Measurements from ENCODE around the gene ZNF37A.
"Not testable (repeated sequence)": the region's sequence is repeated elsewhere in the genome, so short reads cannot be mapped to it uniquely, and the experiment has no call there.

ZNF37A gene

GRCh38 chr10:38146579-38147333, 52.6 kb downstream of the ZNF37A start:
- Histone ChIP-seq H3K9me3 (ENCODE audit: control insufficient read depth, low read length) (no peaks in the 10 kb centered on the region), H3K27me3 (ENCODE audit: control insufficient read depth, insufficient read depth, low read length) (no peaks in the 10 kb centered on the region), H2AFZ (no peak overlapping the region), H3K4me1 (no peaks in the 10 kb centered on the region), H3K27ac (no peak overlapping the region), H3K9ac (no peak overlapping the region), H3K4me2 (ENCODE audit: low read length) (no peak overlapping the region), H3K79me2 (no peaks in the 10 kb centered on the region), H3K4me3 (ENCODE audit: low read depth, low read length) (no peak overlapping the region), H3K36me3 (ENCODE audit: control insufficient read depth, insufficient read depth, low read length) (no peaks in the 10 kb centered on the region)
- no peak for TF ChIP-seq CTCF (IDR thresholded peaks at IDR 0.05)

- no peaks in the 10 kb centered on the region for H3K36me3 ChIP-seq (ENCODE audit: control insufficient read depth, insufficient read depth, low read length)
- no peak overlapping the region for H3K4me3 ChIP-seq (ENCODE audit: low read depth, low read length)
- no peak overlapping the region for H3K4me2 ChIP-seq (ENCODE audit: low read length)
- no peak overlapping the region for H3K9ac ChIP-seq
- H3K9me3 ChIP-seq (ENCODE audit: control insufficient read depth, low read length), result no peaks in the 10 kb centered on the region
- H3K27ac ChIP-seq, result no peak overlapping the region
- no peak for TF ChIP-seq CTCF (IDR thresholded peaks at IDR 0.05)
- no peaks in the 10 kb centered on the region for H3K4me1 ChIP-seq
- no peaks in the 10 kb centered on the region for H3K27me3 ChIP-seq (ENCODE audit: control insufficient read depth, insufficient read depth, low read length)
- no peak overlapping the region for H2AFZ ChIP-seq
- no peaks in the 10 kb centered on the region for H3K79me2 ChIP-seq
Observed at GRCh38 chr10:38147686-38148085, 53.5 kb downstream of the ZNF37A start.

GRCh38 chr10:38150891-38151463, 56.8 kb downstream of the ZNF37A start:
- not testable (repeated sequence) for H3K4me3 ChIP-seq (ENCODE audit: low read depth, low read length); H3K9me3 ChIP-seq (ENCODE audit: control insufficient read depth, low read length); H2AFZ ChIP-seq; H3K4me2 ChIP-seq (ENCODE audit: low read length); H3K9ac ChIP-seq; H3K79me2 ChIP-seq; H3K27me3 ChIP-seq (ENCODE audit: control insufficient read depth, insufficient read depth, low read length); H3K4me1 ChIP-seq; H3K36me3 ChIP-seq (ENCODE audit: control insufficient read depth, insufficient read depth, low read length); H3K27ac ChIP-seq

- H3K79me2 ChIP-seq, result no peaks in the 10 kb centered on the region
- no peaks in the 10 kb centered on the region for H3K9me3 ChIP-seq (ENCODE audit: control insufficient read depth, low read length)
- no peaks in the 10 kb centered on the region for H3K27me3 ChIP-seq (ENCODE audit: control insufficient read depth, insufficient read depth, low read length)
- no peak overlapping the region for H2AFZ ChIP-seq
- H3K4me3 ChIP-seq (ENCODE audit: low read depth, low read length), result no peak overlapping the region
- no peaks in the 10 kb centered on the region for H3K36me3 ChIP-seq (ENCODE audit: control insufficient read depth, insufficient read depth, low read length)
- H3K27ac ChIP-seq, result no peak overlapping the region
- H3K4me1 ChIP-seq, result no peaks in the 10 kb centered on the region
- TF ChIP-seq CTCF (IDR thresholded peaks at IDR 0.05), result no peak
- H3K9ac ChIP-seq, result no peak overlapping the region
- H3K4me2 ChIP-seq (ENCODE audit: low read length), result no peak overlapping the region
Observed at GRCh38 chr10:38156416-38157269, 62.5 kb downstream of the ZNF37A start.

GRCh38 chr10:38157270-38157685, 63.1 kb downstream of the ZNF37A start:
- Histone ChIP-seq H3K27me3 (ENCODE audit: control insufficient read depth, insufficient read depth, low read length) (no peaks in the 10 kb centered on the region), H3K9ac (no peak overlapping the region), H3K4me2 (ENCODE audit: low read length) (no peak overlapping the region), H3K4me1 (no peaks in the 10 kb centered on the region), H3K9me3 (ENCODE audit: control insufficient read depth, low read length) (no peaks in the 10 kb centered on the region), H2AFZ (no peak overlapping the region), H3K27ac (no peak overlapping the region), H3K79me2 (no peaks in the 10 kb centered on the region), H3K36me3 (ENCODE audit: control insufficient read depth, insufficient read depth, low read length) (no peaks in the 10 kb centered on the region), H3K4me3 (ENCODE audit: low read depth, low read length) (no peak overlapping the region)
- TF ChIP-seq CTCF (IDR thresholded peaks at IDR 0.05), result no peak
